ENCODE results near the gene DAB2IP.

DNA sequence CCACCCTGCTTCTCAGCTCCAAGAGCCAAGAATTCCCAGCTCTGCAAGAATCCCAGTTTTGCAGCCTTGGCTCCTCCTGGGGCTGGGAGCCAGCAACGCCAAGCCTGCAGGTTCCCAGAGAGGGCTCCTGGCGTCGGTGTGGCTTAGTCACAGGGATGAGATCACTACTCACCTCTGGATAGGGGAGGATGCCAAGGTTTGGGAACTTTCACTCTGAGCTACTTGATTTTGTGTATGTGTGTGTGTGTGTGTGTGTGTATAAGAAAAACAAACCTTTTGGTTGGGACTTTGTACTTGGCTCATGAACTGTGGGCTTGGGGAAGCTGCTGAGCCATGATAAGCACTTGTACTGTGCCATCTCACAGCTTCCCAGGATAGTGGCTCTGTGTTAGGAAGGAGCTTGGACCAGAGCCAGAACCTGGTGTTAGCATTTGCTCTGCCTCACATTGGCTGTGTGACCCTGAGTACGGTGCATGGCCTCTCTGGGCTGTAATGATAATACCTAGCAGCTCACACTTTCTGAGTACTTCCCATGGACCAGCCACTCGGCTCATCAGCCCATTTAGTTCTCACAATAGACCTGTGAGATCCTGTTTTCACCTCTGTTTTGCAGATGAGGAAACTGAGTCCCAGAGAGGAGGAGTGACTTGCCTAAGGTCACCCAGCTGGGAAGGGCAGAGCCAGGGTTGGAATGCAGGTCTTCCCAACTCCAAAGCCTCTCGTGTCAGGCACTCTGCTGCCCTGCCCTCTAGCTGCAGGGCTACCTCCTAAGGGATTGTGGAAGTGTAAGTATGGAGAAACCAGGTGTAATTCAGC is 41.4 kb upstream of the DAB2IP start:
- TF ChIP-seq CTCF (IDR thresholded peaks at IDR 0.05): 0 out of 2 replicates have a peak, but pooled peaks have one; percentile 8
- TF ChIP-seq ZFX (IDR thresholded peaks at IDR 0.05; ENCODE audit: borderline replicate concordance): no peak
